HepG2 (cell line): ENCODE measurements around the gene ACSL6. TPM values are rescaled to one million over a fixed set of nuclear protein-coding genes. Genes with fewer than 3 reads are reported as not detected.

Source experiments
- ATF2 ChIP-seq: sonication (generic); formaldehyde crosslinking; IDR thresholded peaks from 2 replicates; pipeline ENCODE4 v1.4.0; 2020; ENCODE audit warnings: missing genetic modification reagents
- FOXA1 ChIP-seq, 2 experiments: fragments of 450-650 bp in 1 of 2; sonication (generic) in 1 of 2; formaldehyde crosslinking in 1 of 2; IDR thresholded peaks; 2 replicates each; pipeline versions ENCODE4 v1.4.0 to v1.6.1; 2016 to 2020; ENCODE audit warnings: missing genetic modification reagents in 1 of 2
- FOXP4 ChIP-seq: sonication (generic); formaldehyde crosslinking; IDR thresholded peaks from 2 replicates; pipeline ENCODE4 v1.4.0; 2020; ENCODE audit warnings: missing genetic modification reagents
- HOMEZ ChIP-seq: IDR thresholded peaks from 2 replicates; pipeline ENCODE4 v1.6.1; 2016; ENCODE audit warnings: low read depth
- KDM3A ChIP-seq: IDR thresholded peaks from 2 replicates; pipeline ENCODE4 v1.6.1; 2018; ENCODE audit warnings: low read depth, missing compliant biosample characterization
- KMT2A ChIP-seq: sonication (generic); formaldehyde crosslinking; IDR thresholded peaks from 2 replicates; pipeline ENCODE4 v1.4.0; 2020; ENCODE audit warnings: missing genetic modification reagents
- POLR2G ChIP-seq: fragments of 200-400 bp; formaldehyde crosslinking; IDR thresholded peaks from 2 replicates; pipeline ENCODE4 v1.6.1; 2018; ENCODE audit warnings: mild to moderate bottlenecking, low read depth, low read length, moderate library complexity
- RAD21 ChIP-seq: fragments of 450-650 bp; formaldehyde crosslinking; IDR thresholded peaks from 2 replicates; pipeline ENCODE4 v1.5.0; 2020; ENCODE audit warnings: mild to moderate bottlenecking
- RARA ChIP-seq: IDR thresholded peaks from 2 replicates; pipeline ENCODE4 v1.6.1; 2016; ENCODE audit warnings: missing genetic modification reagents, missing compliant biosample characterization
- RFXANK ChIP-seq: IDR thresholded peaks from 2 replicates; pipeline ENCODE4 v1.6.1; 2016
- SRF ChIP-seq: IDR thresholded peaks from 2 replicates; pipeline ENCODE4 v1.6.1; 2011; ENCODE audit warnings: mild to moderate bottlenecking, low read depth, low read length, moderate library complexity
- TFDP2 ChIP-seq: sonication (generic); formaldehyde crosslinking; IDR thresholded peaks from 2 replicates; pipeline ENCODE4 v1.4.0; 2020; ENCODE audit warnings: missing genetic modification reagents
- YEATS4 ChIP-seq: sonication (generic); formaldehyde crosslinking; IDR thresholded peaks from 2 replicates; pipeline ENCODE4 v1.4.0; 2020; ENCODE audit warnings: missing genetic modification reagents, borderline replicate concordance
- ZBTB38 ChIP-seq: sonication (generic); formaldehyde crosslinking; IDR thresholded peaks from 2 replicates; pipeline ENCODE4 v1.5.1; 2020; ENCODE audit warnings: mild to moderate bottlenecking, missing genetic modification reagents
- ZFP82 ChIP-seq: sonication (generic); formaldehyde crosslinking; IDR thresholded peaks from 2 replicates; pipeline ENCODE4 v1.5.1; 2020; ENCODE audit warnings: mild to moderate bottlenecking, missing genetic modification reagents, borderline replicate concordance
- ZNF574 ChIP-seq: sonication (generic); formaldehyde crosslinking; IDR thresholded peaks from 2 replicates; pipeline ENCODE4 v1.4.0; 2020; ENCODE audit warnings: missing genetic modification reagents
- ZNF629 ChIP-seq: sonication (generic); formaldehyde crosslinking; conservative IDR thresholded peaks from 2 replicates; pipeline ENCODE4 v1.5.0; 2020; ENCODE audit warnings: missing genetic modification reagents
- ZNF709 ChIP-seq: sonication (generic); formaldehyde crosslinking; IDR thresholded peaks from 2 replicates; pipeline ENCODE4 v1.5.0; 2020; ENCODE audit warnings: mild to moderate bottlenecking, missing genetic modification reagents
- polyA plus RNA-seq, 8 experiments: library from polyadenylated mRNA; depleted of rRNA in 3 of 8; stranded (reverse) in 7 of 8; unstranded in 1 of 8; fragments of >200 nt; fragmentation: Illumina TruSeq in 4 of 8; extraction: Trizol in 4 of 8; gene quantifications; 2 replicates each; pipeline versions ENCODE4 v1.2.1 to v1.2.3, GENCODE V29; 2011 to 2016; ENCODE audit warnings: low read depth in 4 of 8, missing spikeins in 1 of 8, mixed read lengths in 1 of 8; ENCODE audit not compliant: insufficient read depth in 1 of 8
- total RNA-seq, 5 experiments: library from RNA; depleted of rRNA; stranded (reverse); fragments of >200 nt; fragmentation: Illumina TruSeq; extraction: Trizol; gene quantifications; 2 replicates each; pipeline ENCODE4 v1.2.3, GENCODE V29; 2016; ENCODE audit warnings: low read depth in 1 of 5
- TF ChIP-seq, protein P1 (sequence below): sonication (generic); formaldehyde crosslinking; IDR thresholded peaks from 2 replicates; pipeline ENCODE4 v1.8.0; 2022; ENCODE audit warnings: mild to moderate bottlenecking, missing genetic modification reagents; ENCODE audit not compliant: insufficient replicate concordance

ACSL6 gene
- total and polyA plus RNA-seq, 2 of the 13 experiments (the other 11 are each of a cell fraction or from before 2014, with no cell fraction given): 3.7 to 3.8 TPM

DNA sequence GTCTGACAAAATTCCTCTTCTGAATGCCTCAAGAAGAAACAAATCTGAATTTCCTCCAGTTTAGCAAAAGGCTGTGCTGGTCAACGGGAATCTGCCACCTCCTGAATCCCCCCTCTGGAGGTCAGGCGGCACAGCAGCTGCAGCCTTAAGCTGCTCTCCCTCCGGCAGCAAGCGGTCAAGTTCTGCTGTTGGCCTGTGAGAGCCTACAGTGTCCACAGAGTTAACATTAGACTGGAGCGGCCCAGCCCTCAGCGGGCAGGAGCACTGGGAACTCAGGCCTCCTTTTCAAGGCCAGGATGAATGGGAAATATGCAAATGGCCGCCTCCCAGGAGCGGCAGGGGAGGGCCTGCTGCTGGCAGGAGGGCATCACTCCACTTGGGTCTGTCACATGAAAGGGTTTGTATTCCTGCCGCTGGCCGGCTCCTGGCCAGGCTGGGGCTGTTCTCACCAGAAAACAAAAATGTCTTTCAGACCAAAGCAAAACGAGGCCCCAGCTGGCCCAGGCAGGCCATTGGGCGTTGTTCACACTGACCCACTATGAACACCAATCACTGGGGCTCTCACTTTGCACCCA is 8.2 kb downstream of the ACSL6 start (continued):
- TF ChIP-seq FOXP4: peak; percentile 69
- peak; percentile 54; the same call in 1 of the 2 replicates for TF ChIP-seq ZNF574 (CRISPR knock-in tag)
- 0 out of 2 replicates have a peak, but pooled peaks have one; percentile 35 for TF ChIP-seq ZFP82 (CRISPR knock-in tag)
- TF ChIP-seq ZBTB38: no peak
- no peak for TF ChIP-seq SRF
- TF ChIP-seq, protein P1, sequence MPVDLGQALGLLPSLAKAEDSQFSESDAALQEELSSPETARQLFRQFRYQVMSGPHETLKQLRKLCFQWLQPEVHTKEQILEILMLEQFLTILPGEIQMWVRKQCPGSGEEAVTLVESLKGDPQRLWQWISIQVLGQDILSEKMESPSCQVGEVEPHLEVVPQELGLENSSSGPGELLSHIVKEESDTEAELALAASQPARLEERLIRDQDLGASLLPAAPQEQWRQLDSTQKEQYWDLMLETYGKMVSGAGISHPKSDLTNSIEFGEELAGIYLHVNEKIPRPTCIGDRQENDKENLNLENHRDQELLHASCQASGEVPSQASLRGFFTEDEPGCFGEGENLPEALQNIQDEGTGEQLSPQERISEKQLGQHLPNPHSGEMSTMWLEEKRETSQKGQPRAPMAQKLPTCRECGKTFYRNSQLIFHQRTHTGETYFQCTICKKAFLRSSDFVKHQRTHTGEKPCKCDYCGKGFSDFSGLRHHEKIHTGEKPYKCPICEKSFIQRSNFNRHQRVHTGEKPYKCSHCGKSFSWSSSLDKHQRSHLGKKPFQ (CRISPR knock-in tag): peak; percentile 68
- TF ChIP-seq YEATS4: peak; percentile 42; the same call in 1 of the 2 replicates
- TF ChIP-seq RARA: peak; percentile 61
- TF ChIP-seq RFXANK (CRISPR knock-in tag): 0 out of 2 replicates have a peak, but pooled peaks have one; percentile 56
- TF ChIP-seq ZNF629 (CRISPR knock-in tag): 0 out of 2 replicates have a peak, but pooled peaks have one; percentile 26
- peak; percentile 65; the same call in 1 of the 2 replicates for TF ChIP-seq KDM3A (CRISPR knock-in tag)
- no peak for TF ChIP-seq FOXA1 (IDR thresholded peaks at IDR 0.05)
- peak; percentile 63; the same call in 1 of the 2 replicates for TF ChIP-seq FOXA1 (CRISPR knock-in tag; IDR thresholded peaks at IDR 0.05)
- TF ChIP-seq ZNF709: peak; percentile 64; the same call in 1 of the 2 replicates
- peak; percentile 47; the same call in 1 of the 2 replicates for TF ChIP-seq ATF2
- TF ChIP-seq POLR2G: peak; percentile 67
- peak; percentile 55 for TF ChIP-seq TFDP2 (CRISPR knock-in tag)
- TF ChIP-seq KMT2A (CRISPR knock-in tag): no peak
- TF ChIP-seq RAD21 (CRISPR knock-in tag): peak; percentile 89
- TF ChIP-seq HOMEZ: peak; percentile 45
